DOHH2 (cell line): ENCODE measurements around the gene NAB2.

Experiments used
- CTCF ChIP-seq: fragments of 200-600 bp; sonication (generic); IDR thresholded peaks from one replicate; pipeline ENCODE4 v1.5.1; 2014; ENCODE audit warnings: antibody characterized with exemption, mild to moderate bottlenecking, low read depth, low read length; ENCODE audit not compliant: poor library complexity, severe bottlenecking
- EZH2phosphoT487 ChIP-seq: fragments of 200-600 bp; sonication (generic); IDR thresholded peaks from 2 replicates; pipeline ENCODE4 v1.6.1; 2017; ENCODE audit warnings: borderline replicate concordance, mild to moderate bottlenecking, antibody characterized with exemption, low read length, moderate library complexity, mixed read lengths

- TF ChIP-seq CTCF (no peak), EZH2phosphoT487 (no peak)
Observed at GRCh38 chr12:57089271-57090245, 644 bp downstream of the NAB2 start.
